Measurements from ENCODE around the gene PIAS4.
A peak's percentile ranks its signal among the peaks of the same experiment; 100 is the strongest.

The PIAS4 gene

DNA sequence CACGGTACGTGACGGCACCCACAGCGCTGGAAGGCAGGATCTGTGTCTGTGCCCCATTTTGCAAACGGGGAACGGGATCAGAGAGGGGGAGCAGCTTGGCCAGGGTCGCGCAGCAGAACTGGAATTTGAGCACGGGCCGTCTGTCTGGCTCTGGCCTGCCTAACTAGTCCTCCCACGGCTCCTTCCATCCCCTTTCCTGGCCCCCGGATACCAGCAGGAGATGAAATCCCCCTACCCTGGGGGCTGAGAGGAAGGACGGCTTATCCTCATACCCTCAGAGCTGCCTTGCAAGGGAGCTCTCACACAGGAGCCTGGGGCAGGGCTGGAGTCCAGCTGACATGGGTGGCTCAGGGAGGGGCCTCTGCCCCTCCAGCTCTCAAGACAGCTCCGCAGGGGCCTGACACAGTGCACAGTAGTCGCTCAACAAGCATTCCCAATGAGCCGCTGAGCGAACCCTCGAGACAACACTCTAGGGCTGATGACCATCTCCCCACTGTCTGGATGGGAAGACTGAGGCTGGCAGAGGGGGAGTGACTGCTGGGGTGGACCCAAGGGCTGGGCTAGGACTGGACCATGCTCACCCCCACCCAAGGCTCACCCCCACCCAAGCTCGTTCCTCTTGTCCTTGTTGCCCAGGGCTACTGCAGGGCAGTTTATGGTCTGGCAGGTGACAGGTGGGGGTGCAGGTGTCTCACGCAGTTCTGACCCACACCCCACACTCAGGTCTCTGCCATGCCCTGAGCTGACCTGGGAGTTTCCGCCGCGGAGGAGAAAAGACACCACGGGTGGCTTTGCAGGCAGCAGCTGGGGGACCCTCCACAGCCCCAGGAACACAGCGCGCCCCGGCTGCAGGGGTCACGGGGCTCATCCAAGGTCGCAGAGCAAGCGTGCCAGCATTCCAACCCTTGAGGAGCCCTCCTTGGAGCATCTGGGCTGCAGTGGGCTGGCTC, 55.2 kb downstream of the PIAS4 start:
- TF ChIP-seq, protein P1, sequence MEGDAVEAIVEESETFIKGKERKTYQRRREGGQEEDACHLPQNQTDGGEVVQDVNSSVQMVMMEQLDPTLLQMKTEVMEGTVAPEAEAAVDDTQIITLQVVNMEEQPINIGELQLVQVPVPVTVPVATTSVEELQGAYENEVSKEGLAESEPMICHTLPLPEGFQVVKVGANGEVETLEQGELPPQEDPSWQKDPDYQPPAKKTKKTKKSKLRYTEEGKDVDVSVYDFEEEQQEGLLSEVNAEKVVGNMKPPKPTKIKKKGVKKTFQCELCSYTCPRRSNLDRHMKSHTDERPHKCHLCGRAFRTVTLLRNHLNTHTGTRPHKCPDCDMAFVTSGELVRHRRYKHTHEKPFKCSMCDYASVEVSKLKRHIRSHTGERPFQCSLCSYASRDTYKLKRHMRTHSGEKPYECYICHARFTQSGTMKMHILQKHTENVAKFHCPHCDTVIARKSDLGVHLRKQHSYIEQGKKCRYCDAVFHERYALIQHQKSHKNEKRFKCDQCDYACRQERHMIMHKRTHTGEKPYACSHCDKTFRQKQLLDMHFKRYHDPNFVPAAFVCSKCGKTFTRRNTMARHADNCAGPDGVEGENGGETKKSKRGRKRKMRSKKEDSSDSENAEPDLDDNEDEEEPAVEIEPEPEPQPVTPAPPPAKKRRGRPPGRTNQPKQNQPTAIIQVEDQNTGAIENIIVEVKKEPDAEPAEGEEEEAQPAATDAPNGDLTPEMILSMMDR (IDR thresholded peaks at IDR 0.05; ENCODE audit: low read depth, low read length) = no peak
- no peak for DNase-seq (ENCODE audit: extremely low read depth, low read depth)

DNA sequence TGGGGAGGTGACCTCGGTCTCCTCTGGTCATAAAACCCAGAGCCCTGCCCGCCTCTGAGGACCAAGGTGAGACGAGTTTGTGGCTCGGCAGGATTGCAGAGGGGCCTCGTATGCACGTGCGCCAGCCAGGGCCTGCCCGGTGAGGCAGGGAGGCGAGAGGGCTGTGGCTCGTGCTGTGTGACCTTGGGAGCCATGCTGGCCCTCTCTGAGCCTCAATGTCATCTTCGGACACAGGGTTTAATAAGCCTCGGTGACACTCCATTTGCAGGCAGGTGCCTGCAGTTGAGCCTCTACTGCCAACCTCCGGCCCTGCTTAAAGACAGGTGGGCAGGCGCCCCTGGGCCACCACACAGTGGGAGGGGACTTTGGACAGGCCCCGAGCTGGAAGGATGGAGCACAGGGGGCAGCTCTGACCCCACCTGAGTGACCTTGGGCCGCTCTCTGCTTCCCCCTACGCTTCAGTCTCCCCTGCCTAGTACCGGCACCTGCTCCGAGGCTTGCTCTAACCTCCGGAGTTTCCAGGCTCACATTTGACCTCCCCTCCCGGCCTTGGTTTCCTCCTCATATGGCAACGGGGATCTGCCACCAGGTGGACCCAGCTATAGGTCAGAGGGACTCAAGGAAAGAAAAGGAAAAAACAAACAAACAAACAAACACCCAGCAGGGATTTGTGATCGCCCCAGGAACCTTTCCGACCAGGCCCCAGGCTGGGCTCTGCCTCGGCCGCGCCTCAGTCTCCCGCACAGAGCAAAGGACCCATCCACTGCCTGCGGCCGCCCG, 56.0 kb downstream of the PIAS4 start:
- TF ChIP-seq, protein P1 (IDR thresholded peaks at IDR 0.05; ENCODE audit: low read depth, low read length) = no peak; the same call in none of the 2 replicates
- no peak for DNase-seq (ENCODE audit: extremely low read depth, low read depth)

DNA sequence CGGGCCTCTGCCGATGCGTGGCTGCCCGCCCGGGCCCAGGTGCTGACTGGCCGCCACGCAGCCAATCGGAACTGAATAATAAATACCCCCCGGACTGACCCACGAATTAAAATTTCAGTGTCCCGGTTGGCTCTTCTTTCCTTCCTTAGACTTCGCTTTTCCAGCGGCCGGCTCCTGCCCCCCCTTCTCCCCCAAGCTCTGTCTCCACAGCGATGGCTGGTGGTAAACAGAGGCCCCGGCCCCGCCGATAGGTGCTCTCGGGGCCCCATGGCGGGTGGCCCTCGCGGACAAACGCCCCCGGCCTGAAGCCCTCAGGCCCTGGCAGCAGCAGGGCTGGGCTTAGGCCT, 56.6 kb downstream of the PIAS4 start:
- DNase-seq (ENCODE audit: extremely low read depth, low read depth) = no peak
- TF ChIP-seq, protein P1 (IDR thresholded peaks at IDR 0.05; ENCODE audit: low read depth, low read length) = no peak

DNA sequence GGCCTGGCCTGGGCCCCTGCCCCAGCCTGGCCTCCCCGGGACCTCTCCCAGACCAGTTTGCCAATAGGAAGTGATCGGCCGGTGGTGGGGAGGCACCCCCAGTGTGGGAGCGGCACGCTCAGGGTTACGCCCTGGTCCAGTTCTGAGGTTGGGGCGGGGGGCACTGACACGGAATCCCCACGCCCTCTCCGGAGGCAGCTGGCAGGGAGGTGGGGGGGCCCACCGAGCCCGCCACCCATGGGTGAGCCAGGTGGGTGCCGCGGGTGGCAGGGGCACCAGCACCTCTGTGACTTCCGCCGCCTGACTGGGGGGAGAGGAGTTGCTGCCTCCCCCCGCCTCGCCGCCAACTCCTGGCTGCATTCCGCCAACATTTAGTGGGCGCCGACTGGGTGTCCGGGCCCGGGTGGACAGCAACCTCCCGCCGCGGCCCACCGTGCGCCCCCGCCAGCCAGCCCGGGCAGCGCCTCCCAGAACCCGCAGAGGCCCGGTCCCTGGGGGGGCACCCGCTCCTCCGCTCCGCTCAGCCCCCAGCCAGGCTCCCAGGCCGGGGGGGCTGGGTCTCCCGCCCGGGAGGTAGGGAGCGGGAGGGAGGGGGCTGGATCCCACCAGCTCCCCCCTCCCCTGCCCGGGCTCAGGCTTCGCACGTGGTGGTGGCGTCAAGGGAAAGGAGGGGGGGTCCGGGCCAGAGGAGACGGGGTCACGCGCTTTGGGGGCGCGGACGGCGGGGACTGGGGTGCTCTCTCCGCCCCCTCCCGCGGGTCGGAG, 57.1 kb downstream of the PIAS4 start:
- no peak for DNase-seq (ENCODE audit: extremely low read depth, low read depth)
- TF ChIP-seq, protein P1 (IDR thresholded peaks at IDR 0.05; ENCODE audit: low read depth, low read length) = no peak

DNA sequence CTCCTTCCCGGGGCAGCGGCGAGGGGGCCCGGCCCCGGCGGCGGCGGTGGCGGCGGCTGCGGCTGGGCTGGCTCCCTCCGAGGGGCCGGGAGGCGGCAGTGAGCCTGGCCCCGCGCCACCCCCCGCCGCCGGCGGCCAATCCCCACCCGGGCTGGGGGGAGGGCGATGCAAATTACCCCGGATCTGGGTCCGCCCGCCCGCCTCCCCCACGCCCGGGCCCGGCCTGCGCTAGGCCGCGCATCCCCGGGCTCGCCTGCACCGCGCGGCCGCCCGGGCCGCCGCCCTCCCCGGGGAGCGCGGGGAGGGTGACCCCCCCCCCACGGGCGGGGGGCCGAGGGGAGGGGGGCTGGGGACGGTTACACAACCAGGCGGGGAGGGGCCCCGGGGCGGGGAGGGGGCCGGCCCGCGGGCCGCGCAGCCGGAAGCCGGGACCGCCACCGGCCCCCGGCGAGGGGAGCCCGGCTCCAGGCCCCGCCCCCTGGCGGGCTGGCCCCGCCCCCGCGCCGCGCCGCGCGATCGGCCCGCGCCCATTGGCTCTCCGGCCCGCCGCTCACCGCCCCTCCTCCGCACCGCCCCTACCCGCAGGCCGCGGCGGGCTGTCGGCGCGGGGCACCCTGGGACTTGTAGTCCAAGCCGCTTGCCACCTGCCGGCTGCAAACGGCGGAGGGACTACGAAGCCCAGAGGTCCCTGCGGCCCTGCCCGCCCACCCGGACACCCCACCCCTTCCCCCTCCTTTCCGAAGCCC, 58.1 kb downstream of the PIAS4 start:
- DNase-seq (ENCODE audit: extremely low read depth, low read depth) = peak; percentile 98
- TF ChIP-seq, protein P1 (IDR thresholded peaks at IDR 0.05; ENCODE audit: low read depth, low read length) = no peak

DNA sequence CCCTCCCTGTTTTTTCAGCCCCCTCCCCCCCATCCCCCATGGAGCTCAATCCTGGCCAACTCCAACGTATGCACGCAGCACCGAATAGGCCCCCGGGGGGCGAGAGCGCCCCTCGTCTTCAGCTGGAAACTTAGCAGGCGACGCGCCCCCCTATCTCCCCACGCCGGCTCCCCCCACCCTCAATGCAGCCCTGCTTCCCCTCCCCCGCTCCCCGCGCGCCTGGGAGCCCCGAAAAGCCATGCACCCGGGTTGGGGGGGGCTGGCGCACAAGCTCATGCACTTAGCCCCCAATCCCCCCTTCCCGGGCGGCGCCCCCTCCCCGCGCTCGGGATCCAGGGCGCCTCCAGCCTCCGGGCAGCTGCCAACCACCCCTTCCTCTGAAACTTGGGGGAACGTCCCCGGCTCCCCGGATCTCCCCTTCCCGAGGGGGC, 58.7 kb downstream of the PIAS4 start:
- TF ChIP-seq, protein P1 (IDR thresholded peaks at IDR 0.05; ENCODE audit: low read depth, low read length) = no peak
- no peak for DNase-seq (ENCODE audit: extremely low read depth, low read depth)

All from AG09319 (cell line).